D721Med (cell line): ENCODE results near the gene CADPS.
"Not testable (repeated sequence)": the region's sequence is repeated elsewhere in the genome, so short reads cannot be mapped to it uniquely, and the experiment has no call there.

Experiments used
- DNase-seq: peaks from one replicate; pipeline ENCODE4 v3.0.0; 2011; ENCODE audit warnings: low spot score; ENCODE audit not compliant: insufficient read length
- FAIRE-seq: peaks from 2 replicates; lab custom pipeline; 2011; peaks lifted over from hg19 to GRCh38; lab: Jason Lieb, UNC
- CTCF ChIP-seq: IDR thresholded peaks from 2 replicates; pipeline ENCODE4 v1.5.1; 2012; ENCODE audit warnings: mild to moderate bottlenecking, control low read depth; ENCODE audit not compliant: insufficient read depth; ENCODE audit errors: missing control alignments

The CADPS gene

GRCh38 chr3:62587579-62588031 lies 287.6 kb downstream of the CADPS start:
- FAIRE-seq, result no peak
- TF ChIP-seq CTCF, result no peak
- DNase-seq, result no peak

- DNase-seq, result no peak
- no peak for TF ChIP-seq CTCF
- no peak for FAIRE-seq
Observed at GRCh38 chr3:62587169-62587568, 288.0 kb downstream of the CADPS start.

- FAIRE-seq (no peak), DNase-seq (no peak)
- no peak for TF ChIP-seq CTCF
Observed at GRCh38 chr3:62586356-62586755, 288.9 kb downstream of the CADPS start.

- TF ChIP-seq CTCF, result no peak
- DNase-seq (no peak), FAIRE-seq (no peak)
Observed at GRCh38 chr3:62585861-62586260, 289.4 kb downstream of the CADPS start.

GRCh38 chr3:62584636-62585035 lies 290.6 kb downstream of the CADPS start:
- TF ChIP-seq CTCF, result no peak
- DNase-seq, result no peak
- no peak for FAIRE-seq

GRCh38 chr3:62582495-62583172 lies 292.6 kb downstream of the CADPS start:
- FAIRE-seq (no peak), DNase-seq (no peak)
- TF ChIP-seq CTCF, result no peak

GRCh38 chr3:62580485-62580884 lies 294.7 kb downstream of the CADPS start:
- peak; percentile 63 for FAIRE-seq
- DNase-seq, result not testable (repeated sequence)
